Activated T-helper 17 cell treated with anti-CD3 and anti-CD28 coated beads, Interleukin-2, amount 50 U/mL, for 72 hours (primary cell): ENCODE data around the gene CUBN. TPM values are rescaled to one million over a fixed set of nuclear protein-coding genes. Genes with fewer than 3 reads are reported as not detected.
A peak's percentile ranks its signal among the peaks of the same experiment; 100 is the strongest.

Source experiments
- ATAC-seq: fragments of 150-1000 bp; cut with Tn5 transposase; replicated peaks from 2 replicates; pipeline ENCODE4 v1.10.0; 2021; ENCODE audit warnings: mild to moderate bottlenecking, moderate library complexity
- H3K27ac Mint-ChIP-seq: one replicate; pipeline ENCODE4 v1.8.0; 2022; ENCODE audit warnings: mixed read lengths
- H3K27me3 Mint-ChIP-seq: one replicate; pipeline ENCODE4 v1.8.0; 2022; ENCODE audit warnings: mixed read lengths
- H3K36me3 Mint-ChIP-seq: one replicate; pipeline ENCODE4 v1.8.0; 2022; ENCODE audit warnings: low read depth, mild to moderate bottlenecking, mixed read lengths
- H3K4me1 Mint-ChIP-seq: one replicate; pipeline ENCODE4 v1.8.0; 2022; ENCODE audit warnings: mixed read lengths
- H3K4me3 Mint-ChIP-seq: one replicate; pipeline ENCODE4 v1.8.0; 2022; ENCODE audit warnings: mild to moderate bottlenecking, mixed read lengths
- H3K9me3 Mint-ChIP-seq: one replicate; pipeline ENCODE4 v1.8.0; 2022; ENCODE audit warnings: mixed read lengths
- total RNA-seq, 2 donors: library from RNA; stranded (reverse); gene quantifications; one replicate each; pipeline ENCODE4 v1.2.3, GENCODE V29; 2022

The CUBN gene
- total RNA-seq, 2 donors from 2014 or later = 0.41 to 0.45 TPM

DNA sequence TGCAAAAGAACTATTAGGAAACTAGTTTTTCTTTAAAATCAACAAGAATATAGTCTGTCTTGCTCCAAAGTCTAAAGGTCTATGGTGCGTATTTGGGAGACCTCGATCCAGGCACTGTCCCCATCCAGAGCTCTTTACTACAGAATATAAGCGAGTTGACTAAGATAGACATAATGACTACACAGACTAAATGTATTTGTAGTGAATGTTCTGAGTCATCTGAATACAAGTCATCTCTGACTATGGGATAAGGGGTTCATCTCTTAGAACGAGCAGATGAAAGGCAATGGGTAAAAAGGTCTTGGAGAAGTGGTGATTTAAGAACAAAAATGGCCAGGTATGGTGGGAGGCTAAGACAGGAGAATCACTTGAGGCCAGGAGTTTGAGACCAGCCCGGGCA, 176.3 kb downstream of the CUBN start:
- Mint-ChIP-seq H3K4me3 (no peak overlapping the region), H3K4me1 (no peaks in the 10 kb centered on the region), H3K36me3 (no peaks in the 10 kb centered on the region), H3K9me3 (no peaks in the 10 kb centered on the region), H3K27ac (no peak overlapping the region), H3K27me3 (no peaks in the 10 kb centered on the region)
- ATAC-seq = no peak

DNA sequence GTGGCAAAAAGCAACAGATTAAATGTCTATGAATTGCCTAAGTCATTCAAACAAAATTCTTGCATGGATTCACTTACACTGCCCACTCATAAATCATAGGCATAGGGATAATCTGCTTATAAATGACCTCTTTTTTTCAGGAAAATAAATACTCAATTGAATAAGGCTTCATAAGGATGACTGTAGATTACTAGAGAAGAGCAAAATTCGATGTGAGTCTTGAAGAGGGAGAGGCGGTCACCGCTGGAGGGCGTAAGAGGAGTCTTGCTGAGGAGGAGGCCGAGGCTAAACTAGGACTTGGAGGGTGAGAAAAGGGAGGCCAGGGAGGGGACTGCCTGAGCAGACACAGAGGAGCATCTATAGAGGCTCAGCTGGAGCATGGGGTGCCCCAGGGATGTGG, 177.0 kb downstream of the CUBN start:
- no peak for ATAC-seq
- Mint-ChIP-seq H3K27ac (no peak overlapping the region), H3K36me3 (no peaks in the 10 kb centered on the region), H3K27me3 (no peaks in the 10 kb centered on the region), H3K4me1 (no peaks in the 10 kb centered on the region), H3K9me3 (no peaks in the 10 kb centered on the region), H3K4me3 (no peak overlapping the region)

DNA sequence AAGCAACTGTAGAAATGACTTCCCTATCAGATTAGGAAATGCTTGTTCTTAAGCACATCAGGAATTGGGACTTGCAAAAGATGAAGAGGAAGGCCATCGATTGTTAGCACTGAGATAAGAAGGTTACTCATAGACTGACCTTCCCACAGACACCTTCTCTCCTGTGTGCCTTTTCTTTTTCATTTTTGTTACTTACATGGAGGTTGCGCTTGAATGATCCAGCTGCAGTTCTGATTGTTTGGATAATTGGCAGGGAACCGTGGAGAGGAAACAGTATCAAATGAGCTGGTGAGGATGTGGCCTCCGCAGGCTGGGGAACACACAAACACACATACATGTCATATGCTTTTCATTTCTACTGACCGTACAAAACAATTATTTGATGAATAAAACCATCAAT, 177.5 kb downstream of the CUBN start:
- no peak overlapping the region for H3K4me3 Mint-ChIP-seq
- ATAC-seq = no peak
- H3K27ac Mint-ChIP-seq = no peak overlapping the region
- no peaks in the 10 kb centered on the region for H3K4me1 Mint-ChIP-seq
- no peaks in the 10 kb centered on the region for H3K36me3 Mint-ChIP-seq
- no peaks in the 10 kb centered on the region for H3K9me3 Mint-ChIP-seq
- no peaks in the 10 kb centered on the region for H3K27me3 Mint-ChIP-seq

DNA sequence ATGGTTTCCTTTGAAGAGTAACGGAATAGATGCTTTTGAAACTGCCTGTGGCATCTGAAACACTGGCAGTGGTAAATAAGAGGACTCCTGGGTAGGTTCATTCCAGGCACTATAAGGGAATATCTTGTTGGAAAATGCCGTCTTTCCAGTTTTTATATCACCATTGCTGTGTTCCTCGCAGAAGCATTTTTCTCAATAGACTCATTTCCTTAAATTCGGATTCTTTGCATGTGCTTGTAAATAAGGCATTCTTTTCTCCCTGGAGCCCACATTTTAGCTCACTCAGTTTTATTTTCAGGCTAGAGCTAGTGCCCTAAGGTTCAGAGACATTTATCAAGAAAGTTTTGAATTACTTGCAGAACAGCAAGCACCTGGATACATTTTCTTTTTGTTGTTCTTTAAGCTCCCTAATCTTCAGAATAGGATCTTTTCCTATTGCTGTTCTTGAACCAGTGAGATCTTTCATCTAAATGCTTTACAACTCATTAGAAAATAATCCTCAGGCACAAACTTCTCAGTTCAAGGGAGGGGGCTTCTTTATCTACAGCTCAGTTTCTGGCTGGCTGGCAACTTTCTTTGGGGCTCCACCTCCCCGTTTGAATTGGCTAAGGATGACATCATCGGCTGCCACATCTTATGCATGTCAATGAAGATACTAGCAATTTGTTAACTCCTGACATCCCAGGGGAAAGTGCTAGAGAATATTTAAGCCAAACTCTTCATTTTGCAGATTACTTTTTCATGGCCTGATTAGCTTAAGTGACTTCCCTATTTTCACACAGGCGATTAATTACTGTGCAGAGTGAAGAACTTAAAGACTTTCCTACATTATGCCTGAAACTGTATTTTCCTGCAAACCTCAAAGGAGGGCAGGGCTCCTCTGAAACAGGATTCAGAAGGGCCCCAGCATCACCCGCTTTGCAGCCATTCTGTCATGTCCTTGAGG, 178.7 kb downstream of the CUBN start:
- Mint-ChIP-seq H3K27me3 (no peaks in the 10 kb centered on the region), H3K4me3 (no peak overlapping the region), H3K4me1 (no peaks in the 10 kb centered on the region), H3K27ac (no peak overlapping the region), H3K9me3 (no peaks in the 10 kb centered on the region), H3K36me3 (no peaks in the 10 kb centered on the region)
- ATAC-seq = no peak

DNA sequence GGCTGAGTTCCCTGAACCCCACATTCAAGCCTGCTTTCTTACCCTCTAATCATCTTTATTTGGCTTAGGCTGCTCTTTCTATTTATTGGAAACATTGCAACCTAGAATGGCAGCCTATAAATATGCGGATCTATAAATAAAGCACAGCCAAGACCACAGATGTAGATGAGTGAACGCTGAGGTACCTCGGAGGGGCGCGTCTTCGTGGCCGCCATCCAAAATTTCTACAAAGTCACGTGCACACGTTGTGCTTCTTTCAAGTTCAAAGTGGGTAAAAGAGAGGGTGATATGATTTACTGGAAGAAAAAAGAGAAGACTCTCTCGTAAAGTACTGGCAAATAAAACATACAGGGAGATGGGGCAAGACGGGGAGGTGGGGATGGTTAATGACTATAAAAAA, 179.8 kb downstream of the CUBN start:
- no peak overlapping the region for H3K4me3 Mint-ChIP-seq
- no peaks in the 10 kb centered on the region for H3K4me1 Mint-ChIP-seq
- H3K27ac Mint-ChIP-seq = no peak overlapping the region
- no peaks in the 10 kb centered on the region for H3K36me3 Mint-ChIP-seq
- no peak for ATAC-seq
- H3K9me3 Mint-ChIP-seq = no peaks in the 10 kb centered on the region
- H3K27me3 Mint-ChIP-seq = no peaks in the 10 kb centered on the region

DNA sequence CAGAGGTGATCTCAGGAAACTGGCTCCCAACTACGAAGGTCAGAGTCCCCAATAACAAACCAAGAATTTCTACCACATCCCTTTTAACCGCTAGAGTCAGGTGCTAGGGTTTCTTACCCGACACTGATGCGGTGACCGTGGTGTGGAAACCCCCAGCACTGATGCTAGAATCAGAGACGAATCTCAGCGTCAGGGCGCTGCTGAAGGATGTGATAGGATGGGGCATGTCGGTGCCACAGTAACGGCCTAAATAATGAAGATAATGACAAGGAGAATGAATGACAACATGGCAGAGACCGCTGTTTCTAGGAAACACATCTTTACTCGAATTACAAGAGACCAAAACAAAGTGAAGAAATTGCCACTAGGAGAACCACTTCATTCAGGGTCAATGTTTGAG, 181.2 kb downstream of the CUBN start:
- no peak overlapping the region for H3K27ac Mint-ChIP-seq

DNA sequence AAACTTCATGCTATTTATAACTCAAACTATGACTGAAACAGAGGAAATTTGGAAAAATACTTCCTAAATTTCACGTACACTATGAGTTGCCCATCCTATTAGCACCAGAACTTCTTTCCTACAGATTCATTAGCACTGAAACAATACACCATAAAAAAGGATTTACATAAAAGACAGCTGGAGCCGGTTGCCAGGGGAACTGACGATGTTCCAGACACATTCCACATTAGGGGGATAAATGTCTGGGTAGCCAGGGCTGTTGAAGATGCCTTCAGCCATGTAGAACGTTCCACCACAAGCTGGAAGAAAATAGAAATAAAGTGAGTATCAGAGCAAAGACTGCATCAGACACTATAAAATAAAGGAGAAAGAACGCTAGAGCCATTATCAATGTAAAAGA, 182.5 kb downstream of the CUBN start:
- no peaks in the 10 kb centered on the region for H3K9me3 Mint-ChIP-seq
- H3K27me3 Mint-ChIP-seq = no peaks in the 10 kb centered on the region
- H3K27ac Mint-ChIP-seq = no peak overlapping the region
- H3K4me3 Mint-ChIP-seq = no peak overlapping the region
- H3K4me1 Mint-ChIP-seq = no peaks in the 10 kb centered on the region
- no peak for ATAC-seq
- no peaks in the 10 kb centered on the region for H3K36me3 Mint-ChIP-seq

More for the DNA sequence above, 181.2 kb downstream of the CUBN start:
- H3K9me3 Mint-ChIP-seq = no peaks in the 10 kb centered on the region
- H3K4me1 Mint-ChIP-seq = no peaks in the 10 kb centered on the region
- no peaks in the 10 kb centered on the region for H3K27me3 Mint-ChIP-seq
- no peaks in the 10 kb centered on the region for H3K36me3 Mint-ChIP-seq
- peak; percentile 83 for ATAC-seq
- no peak overlapping the region for H3K4me3 Mint-ChIP-seq

DNA sequence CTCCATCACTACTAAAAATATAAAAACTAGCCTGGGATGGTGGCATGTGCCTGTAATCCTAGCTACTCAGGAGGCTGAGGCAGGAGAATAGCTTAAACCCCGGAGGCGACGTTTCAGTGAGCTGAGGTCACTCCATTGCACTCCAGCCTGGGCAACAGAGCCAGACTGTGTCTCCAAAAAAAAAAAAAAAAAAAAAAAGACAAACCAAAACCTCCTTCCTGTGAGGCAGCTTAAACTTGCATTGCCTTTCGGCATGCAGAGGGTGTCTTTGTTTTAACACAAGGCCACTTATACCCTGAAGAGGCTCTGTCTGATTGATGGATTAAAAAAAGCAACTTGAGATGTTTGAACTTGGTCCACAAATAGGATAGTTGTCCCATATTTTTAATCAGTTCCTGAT, 184.0 kb downstream of the CUBN start:
- ATAC-seq = no peak
- no peak overlapping the region for H3K27ac Mint-ChIP-seq
- H3K36me3 Mint-ChIP-seq = no peaks in the 10 kb centered on the region
- H3K9me3 Mint-ChIP-seq = peaks cover 3% of the 10 kb centered on the region
- H3K4me1 Mint-ChIP-seq = no peaks in the 10 kb centered on the region
- no peaks in the 10 kb centered on the region for H3K27me3 Mint-ChIP-seq
- H3K4me3 Mint-ChIP-seq = no peak overlapping the region

DNA sequence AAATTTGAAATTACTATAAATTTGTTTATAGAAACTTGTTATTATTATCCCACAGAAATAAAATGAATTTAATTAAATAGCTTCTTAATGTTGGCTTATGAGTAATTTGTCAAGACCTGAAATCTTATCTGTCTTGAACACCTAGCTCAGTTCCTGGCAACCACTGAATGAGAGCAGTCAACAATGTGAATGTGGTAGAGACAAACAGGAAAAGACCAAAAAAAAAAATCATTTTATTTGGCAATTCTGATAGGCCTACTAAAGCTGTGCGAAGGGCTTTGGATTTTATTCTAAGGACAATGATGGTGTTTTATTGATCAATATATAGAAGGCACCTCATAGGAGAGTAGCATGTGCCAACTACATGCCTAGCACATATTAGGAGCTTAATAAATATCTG, 184.6 kb downstream of the CUBN start:
- no peaks in the 10 kb centered on the region for H3K27me3 Mint-ChIP-seq
- no peaks in the 10 kb centered on the region for H3K4me1 Mint-ChIP-seq
- no peaks in the 10 kb centered on the region for H3K36me3 Mint-ChIP-seq
- no peak overlapping the region for H3K4me3 Mint-ChIP-seq
- H3K9me3 Mint-ChIP-seq = peaks cover 3% of the 10 kb centered on the region
- ATAC-seq = no peak
- H3K27ac Mint-ChIP-seq = no peak overlapping the region

DNA sequence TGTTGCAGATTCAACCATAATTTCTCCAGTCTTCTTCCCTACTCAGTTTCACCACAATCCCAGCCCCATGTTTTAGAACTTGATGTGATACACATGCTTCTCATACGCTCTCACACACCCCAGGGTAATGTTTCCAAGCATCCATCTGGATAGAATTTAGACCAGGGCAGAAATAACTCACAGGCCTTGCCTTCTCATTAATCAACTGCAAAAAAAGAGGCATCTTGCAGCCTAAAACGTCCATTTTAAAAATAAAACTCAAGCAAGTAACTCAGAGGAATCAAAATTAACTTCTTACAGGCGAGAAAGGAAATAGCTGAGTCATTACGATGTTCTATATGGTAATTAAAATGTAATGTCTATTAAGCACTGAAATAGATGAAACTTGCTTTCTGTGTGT, 185.2 kb downstream of the CUBN start:
- Mint-ChIP-seq H3K27me3 (no peaks in the 10 kb centered on the region), H3K9me3 (peaks cover 3% of the 10 kb centered on the region), H3K4me1 (no peaks in the 10 kb centered on the region), H3K27ac (no peak overlapping the region), H3K36me3 (no peaks in the 10 kb centered on the region), H3K4me3 (no peak overlapping the region)
- no peak for ATAC-seq

DNA sequence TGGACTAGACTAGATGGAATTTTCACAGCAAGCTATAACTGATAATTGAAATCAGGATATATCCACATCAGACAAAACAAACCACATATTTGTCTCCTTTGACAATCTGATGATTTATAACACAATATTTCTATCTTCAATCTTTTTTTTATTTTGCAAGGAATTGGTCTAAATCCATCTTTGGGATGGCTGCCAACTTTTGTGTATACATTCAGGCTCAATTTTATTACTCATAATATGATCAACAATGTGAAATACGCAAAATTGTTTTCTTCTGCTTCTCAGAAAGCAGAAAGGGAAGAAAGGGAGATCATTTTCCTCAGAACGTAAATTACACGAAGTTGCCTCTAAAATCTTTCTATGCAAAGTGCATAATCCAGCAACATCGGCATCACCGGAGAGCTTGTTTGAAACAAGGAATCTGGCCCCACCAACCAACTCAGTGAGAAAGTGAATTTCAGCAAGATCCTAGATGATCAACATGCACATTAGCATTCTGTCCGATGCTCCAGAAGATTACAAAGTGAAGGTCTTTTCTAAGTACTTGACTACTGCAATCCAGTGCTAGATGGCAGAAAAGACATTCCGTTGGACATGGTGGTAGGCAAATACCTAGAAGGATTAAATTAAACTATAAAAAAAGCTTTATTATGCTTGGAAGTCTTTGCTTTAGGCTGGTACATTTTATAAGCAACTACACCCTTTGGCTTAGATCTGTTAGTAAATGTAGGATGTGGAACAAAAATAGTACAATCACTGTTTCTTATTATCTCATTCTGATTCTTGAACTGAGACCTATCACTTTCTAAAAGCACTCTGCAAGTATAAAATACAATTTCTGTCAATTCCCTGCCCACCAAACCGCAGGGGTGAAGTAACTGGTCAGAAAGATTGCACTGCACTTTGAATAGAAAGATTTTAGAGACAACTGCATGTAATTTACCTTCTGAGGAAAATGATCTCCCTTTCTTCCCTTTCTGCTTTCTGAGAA, 186.0 kb downstream of the CUBN start:
- no peak for ATAC-seq
- Mint-ChIP-seq H3K36me3 (no peaks in the 10 kb centered on the region), H3K4me3 (no peak overlapping the region), H3K27ac (no peak overlapping the region), H3K4me1 (no peaks in the 10 kb centered on the region), H3K27me3 (no peaks in the 10 kb centered on the region), H3K9me3 (peaks cover 3% of the 10 kb centered on the region)

DNA sequence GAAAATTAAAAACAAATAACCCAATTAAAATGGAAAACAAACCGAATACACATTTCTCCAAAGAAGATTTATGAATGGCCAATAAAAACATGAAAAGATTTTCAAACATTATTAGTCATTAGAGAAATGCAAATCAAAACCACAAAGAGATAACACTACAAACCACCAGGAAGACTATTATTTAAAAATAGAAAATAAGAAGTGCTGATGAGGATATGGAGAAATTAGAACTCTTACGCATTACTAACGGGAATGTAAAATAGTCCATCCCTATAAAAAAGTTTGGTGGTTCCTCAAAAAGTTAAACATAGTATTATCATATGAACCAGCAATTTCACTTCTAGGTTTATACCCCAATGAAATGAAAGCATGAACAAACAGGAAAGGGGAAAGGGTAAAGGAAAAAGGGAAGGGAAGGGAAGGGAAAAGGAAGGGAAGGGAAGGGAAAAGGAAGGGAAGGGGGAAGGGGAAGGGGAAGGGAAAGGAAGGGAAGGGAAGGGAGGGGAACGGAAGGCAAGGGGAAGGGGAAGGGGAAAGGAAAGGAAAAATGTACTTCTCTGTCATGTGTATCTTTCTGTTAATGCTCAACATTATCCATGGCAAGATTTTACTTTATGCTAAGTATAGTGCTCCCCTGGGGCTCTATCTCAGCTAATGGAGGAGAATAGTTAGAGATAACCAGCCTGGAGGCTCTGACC, 187.1 kb downstream of the CUBN start:
- H3K9me3 Mint-ChIP-seq = peaks cover 3% of the 10 kb centered on the region
- H3K27ac Mint-ChIP-seq = no peak overlapping the region

DNA sequence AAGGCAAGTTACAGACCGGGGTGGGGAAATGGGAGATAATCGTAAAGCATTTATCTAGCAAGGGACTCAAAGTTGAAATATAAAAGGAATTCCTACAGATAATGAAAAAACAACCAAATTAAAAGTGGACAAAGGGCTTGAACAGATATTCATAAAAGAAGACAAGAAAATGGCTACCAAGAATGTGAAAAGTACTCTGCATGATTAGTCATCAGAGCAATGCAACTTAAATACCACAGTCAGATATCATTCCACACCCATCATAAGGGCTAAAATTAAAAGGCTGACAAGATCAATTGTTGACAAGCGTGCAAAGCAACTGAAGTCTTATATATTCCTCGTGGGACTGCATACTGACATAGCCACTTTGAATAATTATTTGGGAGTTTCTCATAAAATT, 187.7 kb downstream of the CUBN start:
- H3K9me3 Mint-ChIP-seq = peaks cover 3% of the 10 kb centered on the region
- H3K4me3 Mint-ChIP-seq = no peak overlapping the region
- H3K36me3 Mint-ChIP-seq = no peaks in the 10 kb centered on the region
- no peak overlapping the region for H3K27ac Mint-ChIP-seq
- no peaks in the 10 kb centered on the region for H3K27me3 Mint-ChIP-seq
- no peaks in the 10 kb centered on the region for H3K4me1 Mint-ChIP-seq
- no peak for ATAC-seq

More for the DNA sequence above, 187.1 kb downstream of the CUBN start:
- Mint-ChIP-seq H3K27me3 (no peaks in the 10 kb centered on the region), H3K36me3 (no peaks in the 10 kb centered on the region), H3K4me1 (no peaks in the 10 kb centered on the region), H3K4me3 (no peak overlapping the region)
- no peak for ATAC-seq

DNA sequence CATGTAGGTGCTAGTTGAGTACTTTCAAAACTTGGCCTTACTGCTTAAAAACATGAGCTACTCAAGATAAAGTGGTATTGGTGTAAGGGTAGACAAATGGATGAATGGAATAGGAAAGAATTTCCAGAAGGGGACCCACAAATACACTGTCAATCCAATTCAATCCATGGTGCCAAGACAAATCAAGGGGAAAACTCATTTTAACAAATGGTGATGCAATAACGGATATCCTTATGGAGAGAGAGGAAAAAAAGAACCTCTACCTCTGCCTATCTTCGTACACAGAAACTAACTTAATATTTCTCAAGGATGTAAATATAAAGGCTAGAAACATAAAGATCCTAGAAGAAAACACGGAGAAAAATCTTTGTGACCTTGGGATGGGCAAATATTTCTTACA, 188.5 kb downstream of the CUBN start:
- Mint-ChIP-seq H3K27me3 (no peaks in the 10 kb centered on the region), H3K9me3 (peaks cover 3% of the 10 kb centered on the region), H3K36me3 (no peaks in the 10 kb centered on the region), H3K27ac (no peak overlapping the region), H3K4me3 (no peak overlapping the region), H3K4me1 (no peaks in the 10 kb centered on the region)
- no peak for ATAC-seq
